K562 (cell line): ENCODE measurements around the gene HRCT1. TPM values are rescaled to one million over a fixed set of nuclear protein-coding genes. Genes with fewer than 3 reads are reported as not detected.

Experiments
- ATAC-seq: fragments of 200-7000 bp; cut with Tn5 transposase; 3 replicates; pipeline ENCODE4 v1.9.1; 2020; ENCODE audit warnings: moderate library complexity
- BruUV-seq: library from RNA; stranded (reverse); fragments of 400-500 nt; replicated peaks from 2 replicates; lab custom pipeline; 2021; lab: Mats Ljungman, UMichigan
- CTCF ChIA-PET: fragments of 300-600 bp; formaldehyde crosslinking; extraction: SDS; loops from one replicate; lab custom pipeline; 2021; ENCODE audit warnings: low intra/inter-chr PET ratio; lab: Yijun Ruan, JAX
- POLR2A ChIA-PET: fragments of 300-600, 350-650 bp; sonication (Branson Sonifier 250); formaldehyde crosslinking; extraction: SDS; loops from one replicate; lab custom pipeline; 2021; ENCODE audit warnings: antibody characterized with exemption, inconsistent platforms; lab: Yijun Ruan, JAX
- DNase-seq, 4 experiments: peaks; one replicate each; pipeline versions ENCODE4 v3.0.0 to v3.0.0-alpha.2; 2011 to 2018; ENCODE audit warnings: low spot score in 3 of 4, mixed read lengths in 3 of 4; ENCODE audit errors: extremely low read depth in 1 of 4
- FAIRE-seq: peaks from 2 replicates; lab custom pipeline; 2011; peaks lifted over from hg19 to GRCh38; lab: Jason Lieb, UNC
- H2AFZ ChIP-seq: 2 replicates; pipeline ENCODE4 v1.6.0; 2011; ENCODE audit warnings: low read depth, low read length, control low read depth, inconsistent platforms
- H3K27ac ChIP-seq: fragments of 200-600 bp; 3 replicates; pipeline ENCODE4 v1.8.0; 2011; ENCODE audit warnings: low read depth, mild to moderate bottlenecking, control low read depth, inconsistent platforms, low read length, moderate library complexity, mixed read lengths; ENCODE audit errors: extremely low read depth
- H3K27me3 ChIP-seq, 2 experiments: fragments of 300-600 bp in 1 of 2; 2 replicates in 1 of 2; 3 replicates in 1 of 2; pipeline versions ENCODE4 v1.6.0 to v1.8.0; 2011; ENCODE audit warnings: inconsistent platforms in 2 of 2, low read length in 2 of 2, mild to moderate bottlenecking in 1 of 2, mixed read lengths in 1 of 2, moderate library complexity in 1 of 2; ENCODE audit not compliant: control insufficient read depth in 2 of 2, insufficient read depth in 2 of 2
- H3K36me3 ChIP-seq: fragments of 300-600 bp; 3 replicates; pipeline ENCODE4 v1.8.0; 2011; ENCODE audit warnings: mild to moderate bottlenecking, low read length, inconsistent platforms; ENCODE audit not compliant: control insufficient read depth, insufficient read depth
- H3K4me1 ChIP-seq, 2 experiments: fragments of 200-600 bp in 1 of 2; replicated peaks in 1 of 2; 2 replicates in 1 of 2; 3 replicates in 1 of 2; pipeline versions ENCODE4 v1.5.1 to v1.8.0; 2011; ENCODE audit warnings: inconsistent platforms in 2 of 2, low read length in 2 of 2, mild to moderate bottlenecking in 1 of 2, mixed read lengths in 1 of 2, moderate library complexity in 1 of 2; ENCODE audit not compliant: control insufficient read depth in 2 of 2, insufficient read depth in 2 of 2
- H3K4me2 ChIP-seq: 2 replicates; pipeline ENCODE4 v1.6.1; 2011; ENCODE audit warnings: low read length, control low read depth, inconsistent platforms, mixed read lengths; ENCODE audit not compliant: insufficient read depth
- H3K4me3 ChIP-seq: fragments of 200-600 bp; sonication (generic), shearing (Covaris generic); 2 replicates; pipeline ENCODE4 v1.5.1; 2016; ENCODE audit warnings: control low read depth, inconsistent platforms
- H3K79me2 ChIP-seq: fragments of 200-600 bp; 3 replicates; pipeline ENCODE4 v1.8.0; 2011; ENCODE audit warnings: low read length, inconsistent platforms; ENCODE audit not compliant: control insufficient read depth, insufficient read depth
- H3K9ac ChIP-seq, 2 experiments: 2 replicates each; pipeline versions ENCODE4 v1.6.0 to v1.6.1; 2011; ENCODE audit warnings: low read depth in 2 of 2, low read length in 2 of 2, control low read depth in 1 of 2, inconsistent platforms in 1 of 2, mild to moderate bottlenecking in 1 of 2, mixed read lengths in 1 of 2; ENCODE audit not compliant: insufficient read depth in 1 of 2
- H3K9me1 ChIP-seq: one replicate; pipeline ENCODE4 v1.6.0; 2011; ENCODE audit warnings: inconsistent platforms, mild to moderate bottlenecking, low read length, moderate library complexity; ENCODE audit not compliant: control insufficient read depth, insufficient read depth
- H3K9me3 ChIP-seq: replicated peaks from 2 replicates; pipeline ENCODE4 v1.5.1; 2011; ENCODE audit warnings: low read depth, low read length, inconsistent platforms; ENCODE audit not compliant: control insufficient read depth, insufficient read depth
- H4K20me1 ChIP-seq: replicated peaks from 2 replicates; pipeline ENCODE4 v1.6.1; 2011; ENCODE audit warnings: low read length, inconsistent platforms, mixed read lengths; ENCODE audit not compliant: control insufficient read depth, insufficient read depth
- FOSL1 ChIP-seq: fragments of 200-800 bp; sonication (Bioruptor generic); conservative IDR thresholded peaks from 2 replicates; pipeline ENCODE4 v1.6.1; 2016; ENCODE audit warnings: missing genetic modification characterization, missing compliant biosample characterization
- WGBS: fragments of 100-300 bp; shearing (Covaris generic); methylation state at CpG from one replicate; pipeline ENCODE4 v1.1.6; 2016; ENCODE audit warnings: low coverage, mixed read lengths; ENCODE audit not compliant: insufficient coverage; ENCODE audit errors: missing lambda C conversion rate; 5-methylcytosine and 5-hydroxymethylcytosine counted together
- in situ Hi-C: fragments of 300-500 bp; cut with MboI; formaldehyde crosslinking; loops from 4 replicates; pipeline ENCODE4 v1.15.0; 2018; ENCODE audit warnings: inconsistent platforms, mixed read lengths
- intact Hi-C: fragments of 100-400 bp; cut with micrococcal nuclease; formaldehyde crosslinking; loops from 2 replicates; pipeline ENCODE4 v1.14.2; 2022
- polyA plus RNA-seq, 8 experiments: library from polyadenylated mRNA; depleted of rRNA in 4 of 8; stranded (reverse) in 5 of 8; unstranded in 3 of 8; fragments of >200 nt; fragmentation: Nextera tagmentation in 2 of 8; fragmentation: Illumina TruSeq in 1 of 8; extraction: Ambion mirVana in 2 of 8; extraction: Trizol in 1 of 8; gene quantifications; 2 replicates each; pipeline versions ENCODE4 v1.2.1 to v1.2.3, GENCODE V29; 2011 to 2014; ENCODE audit warnings: inconsistent platforms in 1 of 8, missing spikeins in 1 of 8
- total RNA-seq, 7 experiments: library from RNA; depleted of rRNA in 6 of 7; stranded (reverse); fragments of >200 nt in 6 of 7; fragmentation: Illumina TruSeq in 2 of 7; extraction: Trizol in 2 of 7; gene quantifications; 2 replicates each; pipeline versions ENCODE4 v1.2.1 to v1.2.3, GENCODE V29; 2011 to 2021; ENCODE audit warnings: low replicate concordance in 1 of 7
- TF ChIP-seq, protein P1 (sequence below): sonication (generic); formaldehyde crosslinking; IDR thresholded peaks from 2 replicates; pipeline ENCODE4 v1.8.1; 2023; ENCODE audit warnings: mild to moderate bottlenecking, missing genetic modification reagents
- TF ChIP-seq, protein P2 (sequence below): fragments of 450-650 bp; IDR thresholded peaks from 2 replicates; pipeline ENCODE4 v1.6.1; 2016; ENCODE audit warnings: borderline replicate concordance
- TF ChIP-seq, protein P3 (sequence below), 2 experiments: fragments of 250-450 bp in 1 of 2; fragments of 450-650 bp in 1 of 2; sonication (Bioruptor Pico) in 1 of 2; IDR thresholded peaks; 2 replicates each; pipeline versions ENCODE4 v1.6.1 to v1.8.0; 2016 to 2021; ENCODE audit warnings: mild to moderate bottlenecking in 2 of 2, moderate library complexity in 2 of 2, missing compliant biosample characterization in 1 of 2, missing genetic modification characterization in 1 of 2

The HRCT1 gene
- total and polyA plus RNA-seq, 9 of the 15 experiments (the other 6 are each of a cell fraction or from before 2014, with no cell fraction given), result 0.40 TPM; not detected in 8

DNA sequence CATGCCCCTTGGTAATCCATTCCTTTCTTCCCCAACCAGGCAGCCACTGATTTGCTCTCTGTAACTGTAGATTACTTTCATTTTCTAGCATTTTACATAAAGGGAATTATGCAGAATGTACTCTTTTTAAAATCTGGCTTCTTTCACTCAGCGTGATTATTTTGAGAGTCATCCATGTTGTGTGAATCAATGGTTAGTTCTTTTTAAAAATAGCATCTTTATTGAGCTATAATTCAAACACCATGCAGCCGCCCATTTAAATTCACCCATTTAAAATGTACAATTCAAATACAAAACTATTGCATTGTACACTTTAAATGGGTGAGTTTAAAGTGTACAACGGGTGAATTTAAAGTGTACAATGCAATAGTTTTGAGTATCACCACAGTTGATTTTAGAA is 33.5 kb upstream of the HRCT1 start (continued):
- TF ChIP-seq, protein P1, sequence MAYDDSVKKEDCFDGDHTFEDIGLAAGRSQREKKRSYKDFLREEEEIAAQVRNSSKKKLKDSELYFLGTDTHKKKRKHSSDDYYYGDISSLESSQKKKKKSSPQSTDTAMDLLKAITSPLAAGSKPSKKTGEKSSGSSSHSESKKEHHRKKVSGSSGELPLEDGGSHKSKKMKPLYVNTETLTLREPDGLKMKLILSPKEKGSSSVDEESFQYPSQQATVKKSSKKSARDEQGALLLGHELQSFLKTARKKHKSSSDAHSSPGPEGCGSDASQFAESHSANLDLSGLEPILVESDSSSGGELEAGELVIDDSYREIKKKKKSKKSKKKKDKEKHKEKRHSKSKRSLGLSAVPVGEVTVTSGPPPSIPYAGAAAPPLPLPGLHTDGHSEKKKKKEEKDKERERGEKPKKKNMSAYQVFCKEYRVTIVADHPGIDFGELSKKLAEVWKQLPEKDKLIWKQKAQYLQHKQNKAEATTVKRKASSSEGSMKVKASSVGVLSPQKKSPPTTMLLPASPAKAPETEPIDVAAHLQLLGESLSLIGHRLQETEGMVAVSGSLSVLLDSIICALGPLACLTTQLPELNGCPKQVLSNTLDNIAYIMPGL (CRISPR knock-in tag), result no peak
- TF ChIP-seq, protein P2, sequence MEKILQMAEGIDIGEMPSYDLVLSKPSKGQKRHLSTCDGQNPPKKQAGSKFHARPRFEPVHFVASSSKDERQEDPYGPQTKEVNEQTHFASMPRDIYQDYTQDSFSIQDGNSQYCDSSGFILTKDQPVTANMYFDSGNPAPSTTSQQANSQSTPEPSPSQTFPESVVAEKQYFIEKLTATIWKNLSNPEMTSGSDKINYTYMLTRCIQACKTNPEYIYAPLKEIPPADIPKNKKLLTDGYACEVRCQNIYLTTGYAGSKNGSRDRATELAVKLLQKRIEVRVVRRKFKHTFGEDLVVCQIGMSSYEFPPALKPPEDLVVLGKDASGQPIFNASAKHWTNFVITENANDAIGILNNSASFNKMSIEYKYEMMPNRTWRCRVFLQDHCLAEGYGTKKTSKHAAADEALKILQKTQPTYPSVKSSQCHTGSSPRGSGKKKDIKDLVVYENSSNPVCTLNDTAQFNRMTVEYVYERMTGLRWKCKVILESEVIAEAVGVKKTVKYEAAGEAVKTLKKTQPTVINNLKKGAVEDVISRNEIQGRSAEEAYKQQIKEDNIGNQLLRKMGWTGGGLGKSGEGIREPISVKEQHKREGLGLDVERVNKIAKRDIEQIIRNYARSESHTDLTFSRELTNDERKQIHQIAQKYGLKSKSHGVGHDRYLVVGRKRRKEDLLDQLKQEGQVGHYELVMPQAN, result no peak

DNA sequence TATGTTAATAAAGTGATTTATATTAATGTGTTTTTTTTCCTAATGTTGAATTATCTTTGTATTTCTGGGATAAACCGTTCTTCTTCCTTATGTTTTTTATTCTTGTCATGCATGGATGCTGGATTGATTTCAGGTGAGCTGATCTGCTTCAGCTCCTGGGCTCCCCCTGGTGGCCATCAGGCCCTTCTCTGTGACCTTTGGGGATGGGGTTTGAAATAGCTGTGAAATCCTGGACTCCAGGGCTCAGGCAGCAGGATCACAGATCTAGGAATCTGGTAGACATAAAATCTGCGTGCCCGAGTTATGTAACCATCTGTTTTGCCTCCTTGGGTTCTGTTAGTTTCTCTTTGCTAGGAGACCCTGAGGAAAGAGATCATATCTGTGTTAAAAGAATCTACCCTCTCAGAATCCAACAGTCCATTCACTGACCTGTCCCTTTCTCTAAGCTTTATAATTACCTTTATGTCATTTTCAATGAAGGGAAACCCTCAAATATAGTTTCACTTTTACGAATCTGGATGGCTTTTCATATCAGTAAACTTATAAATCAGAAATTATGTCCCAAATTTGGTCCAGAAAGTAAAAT is 23.6 kb upstream of the HRCT1 start:
- Histone ChIP-seq H3K27me3 (no peaks in the 10 kb centered on the region), H3K79me2 (no peaks in the 10 kb centered on the region), H3K27ac (no peak overlapping the region), H3K9me3 (no peaks in the 10 kb centered on the region), H3K9ac (no peak overlapping the region), H2AFZ (no peak overlapping the region), H4K20me1 (no peaks in the 10 kb centered on the region), H3K36me3 (no peaks in the 10 kb centered on the region), H3K9me1 (no peaks in the 10 kb centered on the region), H3K4me2 (no peak overlapping the region), H3K4me3 (no peak overlapping the region), H3K4me1 (no peaks in the 10 kb centered on the region)
- in situ Hi-C loops, result loop anchor here (10.0 kb wide), 1 partner anchor 88 kb away; the partner anchor contains the start of gene NPR2
- ChIA-PET POLR2A (interaction anchor here (0.9 kb wide), 1 partner anchor 146 kb away, joined by 3 read pairs; no protein-coding TSS in a partner anchor), CTCF (interaction anchor here (1.0 to 3.0 kb wide), 4 partner anchors 56 to 146 kb away, joined by 3 to 28 read pairs (median 12); partner anchors contain the start of gene NPR2)
- BruUV-seq, result no TSS peak
- intact Hi-C loops, result loop anchor here (1.0 to 5.0 kb wide), 3 partner anchors 56 to 235 kb away; no protein-coding TSS in a partner anchor
- peak; percentile 77 for FAIRE-seq
- 0% methylated on average over 4 of the region's 4 CpGs for WGBS
- DNase-seq, result peak; percentile 64 to 75 (median 68)
- ATAC-seq, result peak; percentile 85
- TF ChIP-seq, protein P3, sequence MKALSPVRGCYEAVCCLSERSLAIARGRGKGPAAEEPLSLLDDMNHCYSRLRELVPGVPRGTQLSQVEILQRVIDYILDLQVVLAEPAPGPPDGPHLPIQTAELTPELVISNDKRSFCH (CRISPR knock-in tag; IDR thresholded peaks at IDR 0.05), result no peak
- TF ChIP-seq, protein P3 (tag; IDR thresholded peaks at IDR 0.05), result 0 out of 2 replicates have a peak, but pooled peaks have one; percentile 38
- no peak for TF ChIP-seq FOSL1 (tag)
